ENCODE results near the gene RAB25. TPM values are rescaled to one million over a fixed set of nuclear protein-coding genes. Genes with fewer than 3 reads are reported as not detected.

Gene RAB25
- total and polyA plus RNA-seq, 9 donors: 0.28 to 38.6 (median 2.9) TPM; not detected in 1

- intact Hi-C loops (cut with DNase I): no loop called here
- Histone ChIP-seq H3K9me3 (no peaks in the 10 kb centered on the region), H3K27ac (no peak overlapping the region), H3K4me1 (ENCODE audit: insufficient read depth) (peaks cover 2% of the 10 kb centered on the region), H3K36me3 (no peaks in the 10 kb centered on the region), H3K4me3 (no peak overlapping the region), H3K27me3 (no peaks in the 10 kb centered on the region)
- WGBS, 3 donors: 91 to 94% (median 92%) methylated on average over 4 of the region's 4 CpGs
- DNase-seq: no peak
- no peak for TF ChIP-seq EP300 (IDR thresholded peaks at IDR 0.05)
- TF ChIP-seq POLR2A (IDR thresholded peaks at IDR 0.05): no peak
- TF ChIP-seq CTCF (IDR thresholded peaks at IDR 0.05): no peak
These were observed 15.9 kb upstream of the RAB25 start for GRCh38 chr1:156045076-156045475.

- TF ChIP-seq EP300 (IDR thresholded peaks at IDR 0.05): no peak
- no peak for TF ChIP-seq POLR2A (IDR thresholded peaks at IDR 0.05)
- no peak for TF ChIP-seq CTCF (IDR thresholded peaks at IDR 0.05)
- intact Hi-C loops (cut with DNase I): no loop called here
- H3K36me3 ChIP-seq: no peaks in the 10 kb centered on the region
- no peaks in the 10 kb centered on the region for H3K27me3 ChIP-seq
- no peak overlapping the region for H3K4me3 ChIP-seq
- no peak for DNase-seq
- H3K4me1 ChIP-seq (ENCODE audit: insufficient read depth): no peaks in the 10 kb centered on the region
- no peaks in the 10 kb centered on the region for H3K9me3 ChIP-seq
- WGBS, 3 donors: 76 to 89% (median 84%) methylated on average over 3 of the region's 3 CpGs
- H3K27ac ChIP-seq: no peak overlapping the region
These were observed 12.2 kb upstream of the RAB25 start for GRCh38 chr1:156048663-156049258.

- no peaks in the 10 kb centered on the region for H3K36me3 ChIP-seq
- H3K27me3 ChIP-seq: no peaks in the 10 kb centered on the region
- intact Hi-C loops (cut with DNase I): no loop called here
- DNase-seq: no peak
- TF ChIP-seq EP300 (IDR thresholded peaks at IDR 0.05): no peak
- no peak for TF ChIP-seq CTCF (IDR thresholded peaks at IDR 0.05)
- TF ChIP-seq POLR2A (IDR thresholded peaks at IDR 0.05): no peak
- H3K4me1 ChIP-seq (ENCODE audit: insufficient read depth): no peaks in the 10 kb centered on the region
- H3K27ac ChIP-seq: no peak overlapping the region
- 82 to 94% (median 92%) methylated on average over 4 of the region's 4 CpGs for WGBS, 3 donors
- H3K9me3 ChIP-seq: no peaks in the 10 kb centered on the region
- no peak overlapping the region for H3K4me3 ChIP-seq
These were observed 10.6 kb upstream of the RAB25 start for GRCh38 chr1:156050376-156050775.

GRCh38 chr1:156051011-156051725 is 9.8 kb upstream of the RAB25 start:
- Histone ChIP-seq H3K9me3 (no peaks in the 10 kb centered on the region), H3K4me3 (no peak overlapping the region), H3K36me3 (no peaks in the 10 kb centered on the region), H3K27me3 (no peaks in the 10 kb centered on the region), H3K4me1 (ENCODE audit: insufficient read depth) (no peaks in the 10 kb centered on the region), H3K27ac (no peak overlapping the region)
- intact Hi-C loops (cut with DNase I): no loop called here
- TF ChIP-seq POLR2A (IDR thresholded peaks at IDR 0.05): no peak
- TF ChIP-seq CTCF (IDR thresholded peaks at IDR 0.05): no peak
- TF ChIP-seq EP300 (IDR thresholded peaks at IDR 0.05): no peak
- WGBS, 3 donors: 84 to 89% (median 86%) methylated on average over 7 of the region's 7 CpGs
- DNase-seq: no peak

All from ovary (tissue), 9 donors.